ENCODE data around the gene EGFR.

Gene EGFR

DNA sequence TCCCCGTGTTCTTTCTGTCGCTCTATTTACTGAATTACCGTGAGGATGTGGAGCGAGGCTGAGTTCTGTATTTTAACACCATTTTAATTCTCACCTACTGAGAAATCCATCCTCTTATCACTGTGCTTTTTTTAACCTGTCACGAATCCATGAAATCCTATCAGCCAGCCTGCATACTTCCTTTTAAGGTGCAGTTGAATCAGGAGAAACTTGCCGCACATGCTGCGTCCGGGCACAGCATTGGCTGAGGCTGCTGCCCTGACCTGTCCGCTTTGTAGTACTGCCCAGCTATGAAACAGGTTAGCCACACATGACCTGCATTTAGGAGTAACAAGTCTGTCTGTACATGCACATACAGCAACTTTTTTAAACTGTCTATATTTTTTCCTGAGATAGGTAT, 82.5 kb downstream of the EGFR start:
- DNase-seq (ENCODE audit: low read depth) = no peak

DNA sequence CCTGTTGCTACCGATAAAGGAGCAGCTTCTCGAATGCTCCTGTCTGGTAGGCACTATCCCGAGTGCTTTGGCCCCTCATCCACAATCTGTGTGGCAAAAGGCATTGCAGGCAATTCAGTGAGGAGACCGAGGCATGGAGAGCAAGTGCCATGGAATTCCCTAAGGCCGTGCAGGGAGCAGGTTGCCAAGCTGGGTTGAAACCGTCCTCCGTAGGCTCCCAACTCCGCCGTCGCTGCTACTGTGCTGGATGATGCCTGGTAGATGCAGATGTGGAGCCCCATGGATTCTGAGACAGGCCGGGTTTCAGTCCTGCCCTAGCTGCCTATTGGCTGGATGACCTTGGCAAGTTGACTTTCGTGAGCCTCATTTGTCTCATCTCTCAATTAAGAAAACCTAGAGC, 85.3 kb downstream of the EGFR start:
- no peak for DNase-seq (ENCODE audit: low read depth)

DNA sequence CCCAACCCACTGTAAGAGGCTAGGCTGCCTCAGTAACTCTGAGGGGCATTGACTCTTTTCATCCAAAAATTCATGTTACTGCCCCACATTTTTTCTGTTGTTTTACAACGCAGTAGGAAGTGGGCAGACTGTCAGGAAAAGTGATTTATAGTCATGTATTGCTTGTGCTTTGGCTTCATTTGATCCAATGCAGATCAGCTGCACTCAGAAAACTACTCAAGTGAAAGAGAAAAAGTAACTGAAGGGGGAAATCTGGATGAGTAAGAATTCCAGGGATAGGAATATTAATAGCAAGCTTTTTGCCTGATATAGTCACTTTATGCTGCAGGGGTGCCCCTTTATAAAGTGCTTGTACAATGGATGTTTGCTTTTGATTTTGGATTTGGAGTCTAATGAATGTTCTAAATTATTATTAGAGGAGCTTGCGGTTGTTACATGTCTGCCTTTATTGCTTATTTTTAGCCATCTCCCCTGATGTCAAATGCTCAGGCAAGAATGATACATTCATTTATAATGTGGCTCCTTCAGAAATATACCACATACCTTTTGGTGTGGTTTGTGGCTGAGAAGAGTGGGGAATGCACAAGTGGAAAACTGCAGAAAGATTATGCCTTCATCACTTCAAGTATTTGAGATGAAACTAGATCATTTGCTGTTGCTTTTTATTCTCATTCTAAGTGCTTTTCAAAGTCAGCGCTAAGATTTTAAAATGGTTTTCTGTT, 86.1 kb downstream of the EGFR start:
- no peak for DNase-seq (ENCODE audit: low read depth)

DNA sequence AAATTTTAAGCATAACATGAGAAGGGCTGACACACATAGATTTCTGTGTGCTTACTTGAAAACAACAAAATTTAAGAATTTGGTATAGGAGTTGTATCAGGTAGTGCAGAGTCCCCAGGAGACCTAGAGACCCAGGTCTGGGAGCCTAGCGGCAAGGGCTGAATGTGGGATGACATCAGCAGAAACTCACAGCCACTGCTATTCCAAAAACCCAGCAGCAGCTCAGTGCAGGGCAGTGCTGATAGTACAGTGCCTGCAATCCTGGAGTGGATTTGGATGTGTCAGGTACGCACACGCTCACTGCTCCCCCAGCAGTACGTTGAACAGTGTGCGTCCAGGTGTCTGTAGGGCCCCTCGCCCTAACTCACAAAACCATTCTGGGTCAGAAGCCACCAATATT, 87.1 kb downstream of the EGFR start:
- no peak for DNase-seq (ENCODE audit: low read depth)

DNA sequence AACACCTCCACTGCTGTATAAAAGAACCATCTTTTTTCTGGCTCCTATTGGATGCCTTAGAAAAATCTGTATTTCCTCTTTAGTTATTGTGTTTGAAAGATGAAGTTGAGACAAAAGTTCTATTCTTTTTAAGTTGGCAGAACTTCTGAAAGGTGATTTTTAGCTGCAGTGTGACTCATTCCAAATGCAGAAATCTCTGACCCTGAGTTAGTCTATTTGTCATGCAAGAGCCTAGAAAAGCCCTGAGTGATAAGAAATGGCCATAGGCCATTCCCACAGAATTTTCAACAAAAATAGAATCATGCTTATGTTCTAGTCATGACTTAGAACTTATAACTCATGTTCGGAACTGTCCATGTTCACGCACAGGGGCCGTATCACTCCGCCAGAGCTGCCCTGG, 89.1 kb downstream of the EGFR start:
- DNase-seq (ENCODE audit: low read depth) = no peak

DNA sequence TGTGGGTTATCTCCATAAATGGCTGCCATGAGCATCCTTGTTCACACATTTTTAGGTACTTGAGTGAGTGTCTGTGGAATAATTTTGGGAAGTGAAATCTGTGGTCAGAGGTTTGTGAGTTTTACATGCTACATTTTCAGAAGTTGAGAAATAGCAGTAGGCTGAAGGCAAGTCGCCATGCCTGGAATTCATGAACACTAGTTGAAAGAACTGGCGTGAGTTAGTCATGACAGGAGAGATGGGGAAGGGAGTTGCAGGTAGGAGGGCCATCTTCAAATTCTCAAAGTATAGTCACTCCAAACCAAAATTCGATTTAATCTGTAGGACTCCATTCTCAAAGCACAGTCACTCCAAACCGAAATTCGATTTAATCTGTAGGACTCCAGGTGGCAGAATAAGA, 89.6 kb downstream of the EGFR start:
- no peak for DNase-seq (ENCODE audit: low read depth)

DNA sequence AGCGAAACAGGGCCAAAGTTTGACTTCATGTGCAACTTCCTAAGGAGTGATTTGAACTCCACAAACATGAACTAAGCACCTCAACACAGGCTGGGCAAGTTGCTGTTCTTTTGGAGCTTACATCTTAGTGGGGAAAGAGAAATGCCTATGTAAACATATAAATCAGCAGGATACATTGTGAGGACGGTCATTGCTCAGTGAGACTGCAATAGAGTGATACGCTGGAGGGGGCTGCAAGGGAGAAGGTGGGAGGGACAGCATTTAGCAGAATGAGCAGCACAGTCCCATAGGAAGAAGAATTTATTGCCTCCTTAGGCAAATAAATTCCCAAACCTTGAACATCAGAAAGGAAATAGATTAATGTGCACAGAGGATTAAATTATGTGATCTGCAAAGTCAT, 90.0 kb downstream of the EGFR start:
- DNase-seq (ENCODE audit: low read depth) = no peak

DNA sequence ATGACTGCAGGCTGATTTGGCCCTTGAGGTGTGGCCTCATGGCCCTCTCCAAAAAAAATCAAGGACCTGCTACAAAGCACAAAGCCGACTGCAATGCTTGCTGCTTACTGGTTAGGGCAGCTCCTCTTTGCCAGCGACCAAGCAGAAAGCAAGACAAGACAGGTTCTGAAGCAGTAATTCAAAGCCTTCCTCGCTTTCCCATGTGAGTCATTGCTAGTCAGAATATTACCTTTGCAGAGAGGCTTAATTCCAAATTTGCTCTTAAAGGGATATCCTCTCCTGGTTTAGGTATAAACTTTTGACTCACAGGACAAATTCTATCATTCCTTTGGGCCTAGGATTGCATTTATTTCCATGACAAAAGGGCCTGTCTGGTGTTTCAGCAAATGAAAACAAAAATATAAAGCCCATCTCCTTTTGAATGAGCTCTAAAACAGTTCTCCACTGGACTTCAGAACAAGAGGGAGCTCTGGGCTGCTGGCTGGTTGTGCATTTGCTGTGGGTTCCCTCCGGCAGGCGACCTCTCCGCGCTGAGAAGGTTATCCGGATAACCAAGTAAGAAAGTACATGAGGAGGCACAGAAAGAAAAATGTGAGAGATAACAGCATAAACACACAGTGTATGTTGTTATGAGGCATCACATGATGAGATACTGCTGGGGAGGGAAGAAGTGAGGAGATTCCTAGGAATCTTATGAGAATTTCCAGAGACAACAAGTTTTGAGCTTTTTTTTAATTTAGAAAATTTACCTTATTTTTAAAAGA, 90.8 kb downstream of the EGFR start:
- no peak for DNase-seq (ENCODE audit: low read depth)

DNA sequence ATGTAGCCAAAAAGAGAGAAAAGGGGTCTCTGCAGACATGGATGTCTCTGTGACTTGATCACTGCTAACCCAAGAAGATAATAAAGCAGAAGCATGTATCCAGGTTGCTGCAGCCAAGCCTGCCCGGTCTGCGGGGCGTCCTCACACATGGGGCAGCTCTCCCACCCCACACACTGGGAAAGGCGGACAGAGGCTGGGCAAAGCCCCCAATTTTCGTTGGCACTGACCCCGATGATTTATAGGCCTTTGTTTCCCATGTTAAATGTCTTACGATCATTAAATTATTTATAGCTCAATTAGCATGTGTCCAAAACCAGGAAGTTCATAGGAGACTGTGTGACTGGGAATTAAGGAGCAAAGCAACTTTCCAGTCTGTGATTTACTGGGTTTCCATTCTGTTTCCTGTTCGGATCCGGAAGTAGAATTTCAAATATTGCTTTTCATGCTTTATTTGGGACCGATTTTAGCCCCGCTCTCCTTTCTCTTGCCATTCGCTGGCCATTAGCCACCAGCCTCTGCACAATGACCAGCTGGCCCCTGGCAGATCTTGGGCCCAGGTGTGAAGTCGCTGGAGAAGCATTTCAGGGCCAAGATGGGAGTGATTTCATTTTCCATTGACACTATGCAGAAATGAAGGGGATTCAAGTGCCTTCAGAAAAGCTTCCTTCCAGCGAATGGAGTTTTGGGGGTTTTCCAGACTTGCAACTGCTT, 91.6 kb downstream of the EGFR start:
- DNase-seq (ENCODE audit: low read depth) = no peak

DNA sequence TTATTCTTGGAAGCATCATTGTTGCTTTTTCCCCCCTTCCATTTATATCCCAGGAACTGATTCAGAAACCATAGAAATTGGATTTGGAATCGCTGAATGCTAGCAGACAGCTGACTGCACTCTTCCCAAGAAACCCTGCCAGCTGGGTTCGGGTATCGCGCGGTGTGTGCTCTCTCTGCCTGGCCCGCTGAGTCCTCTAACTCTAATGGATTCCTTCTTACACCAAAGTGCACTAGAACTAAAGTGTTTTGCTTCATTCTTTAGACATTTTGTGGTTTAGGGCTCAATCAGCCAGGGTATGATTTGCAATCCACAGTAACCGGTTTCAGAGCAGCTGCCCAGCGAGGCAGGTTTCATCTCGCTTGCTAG, 92.2 kb downstream of the EGFR start:
- no peak for DNase-seq (ENCODE audit: low read depth)

DNA sequence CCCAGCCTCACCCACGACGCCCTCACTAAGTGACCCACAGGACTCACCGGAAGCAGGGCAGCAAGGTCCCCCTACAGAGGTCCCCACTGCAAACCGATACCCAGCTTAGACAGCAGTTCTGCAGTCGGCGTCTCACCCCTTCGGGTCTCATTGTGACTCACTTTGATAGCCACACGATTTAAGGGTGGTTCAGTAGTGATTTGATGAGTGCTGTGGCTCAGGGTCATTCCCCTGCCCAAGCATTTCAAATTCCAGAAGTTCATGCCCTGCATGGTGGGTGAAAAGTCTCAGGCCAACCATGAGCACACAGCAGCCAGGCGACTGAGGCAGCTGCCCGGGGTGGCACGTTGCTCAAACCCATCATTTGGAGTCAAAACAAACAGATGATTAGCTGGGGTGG, 93.2 kb downstream of the EGFR start:
- DNase-seq (ENCODE audit: low read depth) = no peak

DNA sequence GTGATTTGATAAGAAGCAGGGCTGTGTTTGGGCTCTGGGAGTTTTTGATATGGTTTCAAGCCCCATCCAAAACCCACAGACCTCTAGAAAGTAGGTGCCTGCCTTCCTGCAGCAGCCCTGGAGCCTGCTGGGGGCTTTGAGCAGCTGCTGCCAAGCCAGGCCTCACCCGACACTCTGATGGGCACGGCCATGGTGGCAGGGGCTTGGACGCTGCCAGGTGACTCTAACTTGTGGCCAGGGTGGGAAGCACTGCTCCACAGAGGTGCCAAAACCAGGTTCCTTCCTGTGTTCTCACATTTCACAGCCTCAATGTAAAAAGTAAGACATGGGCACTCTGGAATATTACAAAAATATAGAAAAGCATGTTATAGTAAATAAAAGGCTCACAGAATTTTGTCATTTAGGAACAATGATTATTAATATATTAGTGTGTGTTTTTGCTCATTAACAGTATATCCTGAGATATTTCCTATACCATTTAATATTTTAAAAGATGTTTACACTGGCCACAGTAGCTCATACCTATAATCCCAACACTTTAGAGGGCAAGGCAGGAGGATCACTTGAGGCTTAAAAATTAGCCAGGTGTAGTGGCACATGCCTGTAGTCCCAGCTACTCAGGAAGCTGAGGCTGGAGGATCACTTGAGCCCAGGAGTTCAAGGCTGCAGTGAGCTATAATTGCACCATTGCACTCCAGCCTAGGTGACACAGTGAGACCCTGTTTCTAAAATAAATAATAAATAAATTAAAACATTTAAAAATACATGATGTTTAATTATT, 95.1 kb downstream of the EGFR start:
- DNase-seq (ENCODE audit: low read depth) = no peak

DNA sequence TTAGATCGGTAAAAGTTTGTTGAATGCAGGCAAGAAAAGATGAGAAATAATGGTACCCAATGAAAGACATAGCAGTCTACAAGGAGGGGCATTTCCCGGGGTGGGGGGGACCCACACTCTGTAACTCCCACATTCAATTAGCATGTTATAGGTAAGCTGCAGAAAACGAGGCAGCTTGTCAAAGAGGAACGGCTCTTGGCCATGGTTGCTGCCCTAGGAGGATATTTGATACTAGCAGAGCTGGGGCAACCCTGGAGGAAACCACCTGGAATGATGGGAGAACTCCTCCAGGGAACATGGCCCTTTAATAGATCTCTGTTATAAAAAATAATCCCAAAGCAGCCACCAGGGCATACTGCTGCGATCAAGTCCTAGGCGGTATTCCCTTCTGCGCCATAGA, 98.5 kb downstream of the EGFR start:
- no peak for DNase-seq (ENCODE audit: low read depth)

DNA sequence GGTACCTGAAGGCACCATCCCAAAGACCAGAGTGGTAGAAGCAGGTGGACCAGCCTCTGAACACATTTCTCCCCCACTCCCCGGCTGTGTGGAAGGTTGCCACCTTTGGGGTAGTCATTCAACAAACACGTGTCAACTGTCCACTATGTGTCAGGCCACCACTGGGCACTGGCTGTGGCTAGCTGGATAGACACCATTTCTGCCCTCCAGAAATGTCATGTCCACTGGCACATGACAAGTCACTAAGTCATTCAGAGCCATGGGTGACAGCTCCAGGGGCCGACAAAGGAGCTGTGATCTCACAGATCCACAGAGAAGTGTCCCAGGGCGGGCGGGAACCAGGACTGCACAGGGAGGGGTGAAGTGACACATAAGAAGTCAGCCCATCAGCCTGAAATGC, 99.6 kb downstream of the EGFR start:
- no peak for DNase-seq (ENCODE audit: low read depth)

DNA sequence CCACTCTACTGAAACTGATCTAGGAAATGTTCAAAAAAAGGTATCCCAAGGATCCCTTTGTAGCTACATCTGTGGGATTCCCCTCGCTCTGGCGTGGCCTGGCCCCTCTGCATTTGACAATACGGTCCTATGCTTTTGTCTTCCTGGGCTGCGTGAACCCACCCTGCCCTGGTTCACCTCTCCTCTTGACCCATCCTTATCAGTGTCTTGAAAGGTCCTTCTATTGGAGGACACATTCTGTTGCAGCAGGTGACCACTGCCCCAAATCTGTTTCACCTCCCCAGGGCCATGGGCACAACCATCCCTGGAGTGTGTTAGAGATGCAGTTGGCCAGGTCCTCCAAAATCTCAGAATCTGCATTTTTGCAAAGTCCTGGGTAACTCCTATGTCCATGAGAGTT, 100.8 kb downstream of the EGFR start:
- DNase-seq (ENCODE audit: low read depth) = no peak

DNA sequence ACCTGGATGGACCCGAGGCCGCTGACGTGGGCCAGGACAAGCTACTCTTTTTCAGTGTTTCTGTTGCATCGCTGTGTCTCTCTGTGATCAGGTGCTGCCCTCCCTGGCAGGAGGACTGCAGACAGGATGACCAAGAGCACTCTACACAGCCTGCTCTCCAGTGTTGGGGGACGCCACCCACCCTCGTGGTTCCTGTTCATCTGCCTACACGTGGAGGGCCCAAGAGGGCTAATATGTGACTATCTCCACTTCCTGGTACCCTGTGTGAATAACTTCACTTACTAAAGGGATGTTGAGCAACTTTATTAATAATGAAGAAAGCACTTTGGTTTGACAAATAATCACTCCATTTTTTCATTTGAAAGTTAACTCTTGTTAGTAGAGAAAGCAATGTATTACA, 101.3 kb downstream of the EGFR start:
- DNase-seq (ENCODE audit: low read depth) = no peak

DNA sequence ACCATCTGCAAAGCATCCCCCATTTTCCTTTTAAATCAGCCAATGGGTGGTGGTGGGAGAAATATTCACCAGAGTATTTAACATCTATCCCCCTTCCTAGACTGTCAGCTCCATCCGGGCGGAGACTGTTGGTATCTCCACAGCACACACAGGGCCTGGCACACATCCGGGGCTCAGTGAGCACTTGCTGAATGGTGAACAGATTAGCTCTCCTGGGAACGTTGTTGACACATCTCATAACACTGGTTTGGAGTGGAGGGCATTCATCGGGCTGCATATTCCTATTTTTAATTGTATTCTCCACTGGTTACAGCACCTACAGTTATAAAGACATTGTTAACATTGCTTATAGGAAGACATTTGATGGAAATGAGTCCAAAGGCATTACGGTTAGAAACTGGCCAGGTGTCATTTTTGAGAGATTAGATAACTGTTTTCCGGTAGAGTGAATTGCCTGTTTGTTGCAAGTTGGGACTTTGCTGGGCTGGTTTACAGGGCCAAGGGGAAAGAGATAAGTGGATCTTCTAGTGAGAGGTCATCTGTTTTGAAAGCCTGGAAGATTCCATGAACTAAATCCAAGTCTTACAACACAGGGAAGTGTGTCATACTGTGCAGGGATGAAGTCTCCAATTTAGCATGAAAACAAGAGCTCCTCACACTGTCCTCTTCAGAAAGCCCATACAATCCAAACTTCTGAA, 101.8 kb downstream of the EGFR start:
- DNase-seq (ENCODE audit: low read depth) = no peak

DNA sequence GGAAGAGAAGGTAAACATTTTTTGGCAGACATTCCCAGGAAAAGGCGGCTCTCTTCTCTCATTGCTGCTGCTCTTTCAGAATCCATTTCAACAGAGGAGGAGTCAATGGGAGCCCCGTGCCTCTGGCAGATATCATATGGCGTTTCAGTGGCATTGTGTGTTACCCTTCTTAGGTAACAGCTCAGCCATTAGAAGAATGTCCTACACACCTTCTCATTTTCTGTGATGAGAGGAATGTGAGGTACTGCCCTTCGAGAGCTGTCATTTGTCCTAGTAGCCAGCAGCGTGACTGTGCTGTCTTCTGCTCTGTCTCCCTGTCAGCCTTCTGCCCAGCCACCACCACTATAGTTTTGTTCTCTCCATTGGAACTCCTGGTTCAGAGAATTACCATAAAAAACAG, 102.4 kb downstream of the EGFR start:
- DNase-seq (ENCODE audit: low read depth) = no peak

DNA sequence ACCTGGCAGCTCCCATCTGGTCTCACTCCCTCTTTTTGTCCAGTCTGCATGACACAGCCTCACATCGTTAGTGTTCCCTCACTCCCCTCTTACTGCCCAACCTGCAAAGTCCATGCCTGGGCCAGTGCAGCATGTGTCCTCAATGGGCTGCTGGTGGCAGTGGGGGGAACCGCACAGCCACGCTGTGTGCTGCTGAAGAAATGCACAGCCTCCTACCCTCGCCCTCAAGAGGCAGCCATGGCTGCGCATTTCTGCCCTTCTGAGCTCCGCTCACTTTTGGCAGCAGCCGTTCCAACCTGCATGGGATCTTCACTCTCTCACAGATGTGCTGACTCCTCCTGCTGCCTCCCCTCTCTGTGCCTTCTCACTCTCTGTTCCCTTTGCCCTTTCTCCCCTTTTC, 103.4 kb downstream of the EGFR start:
- DNase-seq (ENCODE audit: low read depth) = no peak

DNA sequence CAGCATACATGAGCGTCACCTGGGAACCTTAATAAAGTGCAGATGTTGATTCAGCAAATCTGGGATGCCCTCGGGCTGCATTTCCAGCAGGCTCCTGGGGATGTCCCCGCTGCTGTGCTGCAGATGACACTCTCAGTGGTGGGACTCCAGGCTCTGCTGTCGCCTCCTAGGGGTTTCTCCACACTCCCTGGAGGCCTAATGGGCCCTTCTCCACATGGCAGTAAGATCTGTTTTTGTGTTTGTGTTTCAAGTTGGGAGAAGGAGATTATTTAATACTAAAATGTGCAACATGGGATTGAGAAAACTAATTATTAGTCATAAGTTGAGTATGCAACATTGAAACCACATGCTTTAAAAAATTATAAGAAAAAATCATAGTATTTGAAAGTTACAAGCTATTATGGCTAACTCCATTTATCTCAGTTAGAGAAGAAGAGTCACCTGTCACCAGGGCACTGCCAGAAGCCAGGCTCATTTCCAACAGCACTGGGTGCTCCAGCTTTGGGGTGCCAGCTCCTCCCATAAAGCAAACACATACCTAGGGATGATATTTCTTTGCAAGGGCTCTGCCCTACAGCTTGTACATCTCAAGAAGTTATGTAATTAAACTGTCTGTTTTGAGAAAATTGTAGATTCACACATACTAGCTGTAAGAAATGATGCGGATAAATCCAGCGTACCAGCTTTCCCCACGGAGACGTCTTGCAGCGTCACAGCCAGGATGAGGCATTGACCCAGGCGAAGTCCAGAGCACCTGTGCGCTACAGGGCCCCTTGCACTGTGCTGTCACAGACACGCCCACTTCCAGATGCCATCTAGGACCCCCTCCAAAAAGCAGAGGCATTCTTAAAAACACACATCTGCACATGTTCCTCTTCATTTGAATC, 106.4 kb downstream of the EGFR start:
- no peak for DNase-seq (ENCODE audit: low read depth)

DNA sequence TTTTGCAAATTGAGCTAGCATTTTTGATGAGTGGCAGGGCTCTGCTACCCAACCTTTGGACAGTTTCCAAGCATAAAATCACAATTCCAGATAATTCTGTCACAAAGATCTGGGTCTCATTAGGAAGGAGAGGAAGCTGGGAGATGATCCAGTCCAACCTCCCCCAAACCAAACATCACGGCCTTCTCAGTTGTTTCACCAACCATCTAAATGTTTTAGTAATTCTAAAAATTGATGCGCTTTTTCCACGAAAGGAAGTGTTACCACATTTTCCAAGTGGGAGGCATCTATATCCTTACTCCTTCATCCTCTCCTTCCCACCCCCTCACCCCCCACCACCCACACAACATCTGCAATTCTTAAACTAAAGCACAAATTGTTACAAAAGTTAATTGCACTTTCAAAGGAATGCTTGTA, 108.3 kb downstream of the EGFR start:
- DNase-seq (ENCODE audit: low read depth) = no peak
